GM21737 (cell line): ENCODE data around the gene ZFYVE9.
A peak's percentile ranks its signal among the peaks of the same experiment; 100 is the strongest.
"Not testable (repeated sequence)": the region's sequence is repeated elsewhere in the genome, so short reads cannot be mapped to it uniquely, and the experiment has no call there.

Source experiments
- ATAC-seq: cut with Tn5 transposase; IDR thresholded peaks from one replicate; pipeline ENCODE4 v1.9.1; 2021; ENCODE audit warnings: mild to moderate bottlenecking, moderate library complexity; ENCODE audit not compliant: unreplicated experiment

The ZFYVE9 gene

GRCh38 chr1:52142220-52143183, 613 bp downstream of the ZFYVE9 start:
- peak; percentile 36 for ATAC-seq

GRCh38 chr1:52145137-52145536, 3.2 kb downstream of the ZFYVE9 start:
- no peak for ATAC-seq

GRCh38 chr1:52150445-52150844, 8.6 kb downstream of the ZFYVE9 start:
- ATAC-seq: not testable (repeated sequence)

- ATAC-seq: no peak
Measured at GRCh38 chr1:52150946-52151345, 9.1 kb downstream of the ZFYVE9 start.

GRCh38 chr1:52152572-52152971, 10.7 kb downstream of the ZFYVE9 start:
- no peak for ATAC-seq

GRCh38 chr1:52153010-52153409, 11.1 kb downstream of the ZFYVE9 start:
- ATAC-seq: no peak

- ATAC-seq: no peak
Measured at GRCh38 chr1:52153898-52154297, 12.0 kb downstream of the ZFYVE9 start.

- no peak for ATAC-seq
Measured at GRCh38 chr1:52156460-52156859, 14.6 kb downstream of the ZFYVE9 start.

- ATAC-seq: no peak
Measured at GRCh38 chr1:52157582-52157981, 15.7 kb downstream of the ZFYVE9 start.

- ATAC-seq: no peak
Measured at GRCh38 chr1:52158218-52158617, 16.3 kb downstream of the ZFYVE9 start.

GRCh38 chr1:52159033-52159789, 17.3 kb downstream of the ZFYVE9 start:
- no peak for ATAC-seq

GRCh38 chr1:52162947-52163346, 21.1 kb downstream of the ZFYVE9 start:
- ATAC-seq: no peak

GRCh38 chr1:52164604-52165003, 22.7 kb downstream of the ZFYVE9 start:
- no peak for ATAC-seq

GRCh38 chr1:52166996-52167753, 25.3 kb downstream of the ZFYVE9 start:
- ATAC-seq: no peak

- ATAC-seq: no peak
Measured at GRCh38 chr1:52168373-52169080, 26.6 kb downstream of the ZFYVE9 start.

- ATAC-seq: not testable (repeated sequence)
Measured at GRCh38 chr1:52171149-52171548, 29.3 kb downstream of the ZFYVE9 start.

- no peak for ATAC-seq
Measured at GRCh38 chr1:52179073-52179472, 37.2 kb downstream of the ZFYVE9 start.

GRCh38 chr1:52180176-52180575, 38.3 kb downstream of the ZFYVE9 start:
- ATAC-seq: no peak

GRCh38 chr1:52181759-52182158, 39.9 kb downstream of the ZFYVE9 start:
- not testable (repeated sequence) for ATAC-seq

- ATAC-seq: not testable (repeated sequence)
Measured at GRCh38 chr1:52182328-52182727, 40.4 kb downstream of the ZFYVE9 start.
